ENCODE data around the gene SYT17.
A peak's percentile ranks its signal among the peaks of the same experiment; 100 is the strongest.

Gene SYT17

DNA sequence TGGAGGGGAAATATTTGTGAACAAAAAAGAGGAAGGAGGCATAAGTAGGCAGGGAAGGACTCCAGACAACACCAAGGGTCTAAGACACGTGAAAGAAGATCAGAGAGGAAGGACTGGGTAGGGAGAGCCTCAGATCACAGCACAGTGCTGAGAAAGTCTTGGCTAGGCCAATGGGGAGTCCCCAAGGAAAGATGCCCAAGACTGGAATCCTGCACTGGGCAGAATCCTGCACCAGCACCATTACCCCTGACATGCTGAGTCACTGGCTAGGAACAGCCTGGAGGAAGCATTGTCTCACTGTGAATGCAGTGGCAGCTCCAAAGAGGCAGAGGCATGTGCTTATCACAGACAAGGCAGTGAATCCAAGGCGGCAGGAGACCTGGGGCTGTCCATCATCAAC is 136.7 kb downstream of the SYT17 start:
- TF ChIP-seq POLR2AphosphoS5 (IDR thresholded peaks at IDR 0.05; ENCODE audit: low read depth, low read length) (no peak), TAF1 (IDR thresholded peaks at IDR 0.05; ENCODE audit: borderline replicate concordance, insufficient read depth, low read length) (no peak), FOXP2 (optimal IDR thresholded peaks at IDR 0.05; ENCODE audit: borderline replicate concordance, extremely low read depth, extremely low read length, insufficient read depth) (no peak), SIN3A (IDR thresholded peaks at IDR 0.05; ENCODE audit: borderline replicate concordance, insufficient read depth, low read length) (no peak)
- TF ChIP-seq, protein P1, sequence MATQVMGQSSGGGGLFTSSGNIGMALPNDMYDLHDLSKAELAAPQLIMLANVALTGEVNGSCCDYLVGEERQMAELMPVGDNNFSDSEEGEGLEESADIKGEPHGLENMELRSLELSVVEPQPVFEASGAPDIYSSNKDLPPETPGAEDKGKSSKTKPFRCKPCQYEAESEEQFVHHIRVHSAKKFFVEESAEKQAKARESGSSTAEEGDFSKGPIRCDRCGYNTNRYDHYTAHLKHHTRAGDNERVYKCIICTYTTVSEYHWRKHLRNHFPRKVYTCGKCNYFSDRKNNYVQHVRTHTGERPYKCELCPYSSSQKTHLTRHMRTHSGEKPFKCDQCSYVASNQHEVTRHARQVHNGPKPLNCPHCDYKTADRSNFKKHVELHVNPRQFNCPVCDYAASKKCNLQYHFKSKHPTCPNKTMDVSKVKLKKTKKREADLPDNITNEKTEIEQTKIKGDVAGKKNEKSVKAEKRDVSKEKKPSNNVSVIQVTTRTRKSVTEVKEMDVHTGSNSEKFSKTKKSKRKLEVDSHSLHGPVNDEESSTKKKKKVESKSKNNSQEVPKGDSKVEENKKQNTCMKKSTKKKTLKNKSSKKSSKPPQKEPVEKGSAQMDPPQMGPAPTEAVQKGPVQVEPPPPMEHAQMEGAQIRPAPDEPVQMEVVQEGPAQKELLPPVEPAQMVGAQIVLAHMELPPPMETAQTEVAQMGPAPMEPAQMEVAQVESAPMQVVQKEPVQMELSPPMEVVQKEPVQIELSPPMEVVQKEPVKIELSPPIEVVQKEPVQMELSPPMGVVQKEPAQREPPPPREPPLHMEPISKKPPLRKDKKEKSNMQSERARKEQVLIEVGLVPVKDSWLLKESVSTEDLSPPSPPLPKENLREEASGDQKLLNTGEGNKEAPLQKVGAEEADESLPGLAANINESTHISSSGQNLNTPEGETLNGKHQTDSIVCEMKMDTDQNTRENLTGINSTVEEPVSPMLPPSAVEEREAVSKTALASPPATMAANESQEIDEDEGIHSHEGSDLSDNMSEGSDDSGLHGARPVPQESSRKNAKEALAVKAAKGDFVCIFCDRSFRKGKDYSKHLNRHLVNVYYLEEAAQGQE (IDR thresholded peaks at IDR 0.05; ENCODE audit: insufficient read depth in 1 of 2, low read depth in 2 of 2, low read length in 2 of 2), result no peak

DNA sequence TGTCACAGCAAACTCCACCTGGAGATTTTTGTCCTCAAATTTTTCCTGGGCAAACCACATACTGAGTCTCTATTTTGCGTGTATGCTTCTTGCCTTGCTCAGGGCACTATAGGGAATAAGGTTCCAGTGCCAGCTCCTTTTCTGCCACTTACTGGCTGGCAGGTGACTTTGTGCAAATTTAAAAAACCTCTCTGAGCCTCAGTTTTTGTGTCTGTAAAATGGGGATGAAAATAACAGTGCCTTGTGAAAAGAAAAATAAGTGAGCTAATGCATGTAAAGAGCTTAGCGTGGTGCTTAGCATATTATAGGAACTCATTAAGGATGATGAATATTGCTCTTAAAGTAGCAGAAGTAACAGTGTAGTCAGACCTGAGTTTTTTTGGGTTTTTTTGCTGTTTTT is 137.4 kb downstream of the SYT17 start:
- TF ChIP-seq, protein P1 (IDR thresholded peaks at IDR 0.05; ENCODE audit: insufficient read depth in 1 of 2, low read depth in 2 of 2, low read length in 2 of 2), result no peak
- TF ChIP-seq POLR2AphosphoS5 (IDR thresholded peaks at IDR 0.05; ENCODE audit: low read depth, low read length), result no peak
- TF ChIP-seq TAF1 (IDR thresholded peaks at IDR 0.05; ENCODE audit: borderline replicate concordance, insufficient read depth, low read length), result no peak
- no peak for TF ChIP-seq SIN3A (IDR thresholded peaks at IDR 0.05; ENCODE audit: borderline replicate concordance, insufficient read depth, low read length)
- no peak for TF ChIP-seq FOXP2 (optimal IDR thresholded peaks at IDR 0.05; ENCODE audit: borderline replicate concordance, extremely low read depth, extremely low read length, insufficient read depth)

DNA sequence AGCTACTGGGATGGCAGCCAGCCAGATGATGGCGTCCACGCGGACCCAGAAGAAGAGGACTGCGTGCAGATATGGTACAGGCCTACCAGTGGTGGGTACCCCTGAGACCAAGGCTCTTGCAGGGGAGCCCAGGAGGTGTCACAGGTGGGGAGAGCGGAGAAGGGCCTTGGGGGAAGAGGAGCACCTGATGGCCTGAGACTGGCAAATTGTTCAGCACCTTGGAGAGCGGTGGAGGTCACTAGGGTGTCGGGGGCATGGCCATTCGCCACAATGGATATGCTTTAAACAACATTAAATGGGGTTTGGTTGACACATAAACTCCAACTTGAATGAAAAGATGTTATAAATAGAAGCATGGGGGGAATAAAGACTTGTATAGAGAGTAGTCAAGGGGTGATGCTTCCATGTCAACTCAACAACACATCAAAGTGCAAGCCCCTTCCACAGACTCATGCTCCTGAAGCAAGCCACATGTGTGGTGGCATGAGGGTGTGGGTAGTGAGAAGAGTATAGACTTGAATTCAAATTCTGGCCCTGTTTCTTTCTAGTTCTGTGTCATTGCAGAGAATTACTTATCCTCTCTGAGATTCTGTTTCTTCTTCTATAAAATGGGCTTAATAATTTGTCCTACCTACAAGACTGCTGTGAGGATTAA is 139.7 kb downstream of the SYT17 start:
- no peak for TF ChIP-seq TAF1 (IDR thresholded peaks at IDR 0.05; ENCODE audit: borderline replicate concordance, insufficient read depth, low read length)
- TF ChIP-seq, protein P1 (IDR thresholded peaks at IDR 0.05; ENCODE audit: insufficient read depth in 1 of 2, low read depth in 2 of 2, low read length in 2 of 2), result peak; percentile 82 to 93

DNA sequence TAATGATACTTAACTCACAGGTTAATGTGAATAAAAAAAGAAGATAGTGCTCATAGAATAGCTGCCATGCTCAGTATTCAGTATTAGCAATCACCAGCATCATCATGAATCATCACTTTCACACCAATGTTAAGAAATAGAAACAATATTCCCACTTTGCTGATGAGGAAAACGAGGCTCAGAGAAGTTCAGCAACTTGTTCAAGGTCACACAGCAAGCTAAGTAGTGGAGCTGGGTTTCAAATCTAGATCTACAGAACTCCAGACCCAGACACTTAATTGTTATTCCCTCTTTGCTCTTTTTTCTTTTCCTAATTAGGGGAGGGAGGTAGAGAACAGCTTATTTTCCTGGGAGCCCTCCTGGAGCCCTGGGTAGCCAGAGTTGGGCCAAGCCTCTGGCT is 140.4 kb downstream of the SYT17 start:
- TF ChIP-seq TAF1 (IDR thresholded peaks at IDR 0.05; ENCODE audit: borderline replicate concordance, insufficient read depth, low read length) (no peak), POLR2AphosphoS5 (IDR thresholded peaks at IDR 0.05; ENCODE audit: low read depth, low read length) (no peak), SIN3A (IDR thresholded peaks at IDR 0.05; ENCODE audit: borderline replicate concordance, insufficient read depth, low read length) (no peak), FOXP2 (optimal IDR thresholded peaks at IDR 0.05; ENCODE audit: borderline replicate concordance, extremely low read depth, extremely low read length, insufficient read depth) (no peak)
- TF ChIP-seq, protein P1 (IDR thresholded peaks at IDR 0.05; ENCODE audit: insufficient read depth in 1 of 2, low read depth in 2 of 2, low read length in 2 of 2), result no peak

DNA sequence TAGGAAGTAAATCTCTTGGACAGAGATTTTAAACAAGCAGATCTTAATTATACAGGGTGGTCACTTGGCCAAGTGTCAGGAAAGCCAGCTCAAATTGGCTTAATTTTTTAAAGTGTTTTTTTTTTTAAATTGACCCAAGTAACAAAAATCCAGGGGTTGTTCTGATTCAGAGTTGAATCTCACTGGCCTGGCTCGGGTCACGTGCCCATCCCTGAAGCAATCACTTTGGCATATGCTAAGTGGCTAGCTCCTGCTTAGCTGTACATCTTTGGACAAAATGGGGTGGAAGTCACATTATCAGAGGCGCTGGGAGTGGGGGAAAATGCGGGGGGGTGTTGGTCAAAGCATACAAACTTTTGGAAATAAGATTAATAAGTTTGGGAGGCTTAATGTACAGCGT is 141.1 kb downstream of the SYT17 start:
- TF ChIP-seq FOXP2 (optimal IDR thresholded peaks at IDR 0.05; ENCODE audit: borderline replicate concordance, extremely low read depth, extremely low read length, insufficient read depth) (no peak), TAF1 (IDR thresholded peaks at IDR 0.05; ENCODE audit: borderline replicate concordance, insufficient read depth, low read length) (no peak), SIN3A (IDR thresholded peaks at IDR 0.05; ENCODE audit: borderline replicate concordance, insufficient read depth, low read length) (no peak), POLR2AphosphoS5 (IDR thresholded peaks at IDR 0.05; ENCODE audit: low read depth, low read length) (no peak)
- TF ChIP-seq, protein P1 (IDR thresholded peaks at IDR 0.05; ENCODE audit: insufficient read depth in 1 of 2, low read depth in 2 of 2, low read length in 2 of 2), result no peak
